ENCODE data around the gene TUBB2A. TPM values are rescaled to one million over a fixed set of nuclear protein-coding genes. Genes with fewer than 3 reads are reported as not detected.

Gene TUBB2A
- total and polyA plus RNA-seq, 2 of the 13 experiments (the other 11 are each of a cell fraction or from before 2014, with no cell fraction given) = 35.3 to 106 TPM

GRCh38 chr6:3119040-3119723 is 38.2 kb downstream of the TUBB2A start (continued):
- TF ChIP-seq, protein P1, sequence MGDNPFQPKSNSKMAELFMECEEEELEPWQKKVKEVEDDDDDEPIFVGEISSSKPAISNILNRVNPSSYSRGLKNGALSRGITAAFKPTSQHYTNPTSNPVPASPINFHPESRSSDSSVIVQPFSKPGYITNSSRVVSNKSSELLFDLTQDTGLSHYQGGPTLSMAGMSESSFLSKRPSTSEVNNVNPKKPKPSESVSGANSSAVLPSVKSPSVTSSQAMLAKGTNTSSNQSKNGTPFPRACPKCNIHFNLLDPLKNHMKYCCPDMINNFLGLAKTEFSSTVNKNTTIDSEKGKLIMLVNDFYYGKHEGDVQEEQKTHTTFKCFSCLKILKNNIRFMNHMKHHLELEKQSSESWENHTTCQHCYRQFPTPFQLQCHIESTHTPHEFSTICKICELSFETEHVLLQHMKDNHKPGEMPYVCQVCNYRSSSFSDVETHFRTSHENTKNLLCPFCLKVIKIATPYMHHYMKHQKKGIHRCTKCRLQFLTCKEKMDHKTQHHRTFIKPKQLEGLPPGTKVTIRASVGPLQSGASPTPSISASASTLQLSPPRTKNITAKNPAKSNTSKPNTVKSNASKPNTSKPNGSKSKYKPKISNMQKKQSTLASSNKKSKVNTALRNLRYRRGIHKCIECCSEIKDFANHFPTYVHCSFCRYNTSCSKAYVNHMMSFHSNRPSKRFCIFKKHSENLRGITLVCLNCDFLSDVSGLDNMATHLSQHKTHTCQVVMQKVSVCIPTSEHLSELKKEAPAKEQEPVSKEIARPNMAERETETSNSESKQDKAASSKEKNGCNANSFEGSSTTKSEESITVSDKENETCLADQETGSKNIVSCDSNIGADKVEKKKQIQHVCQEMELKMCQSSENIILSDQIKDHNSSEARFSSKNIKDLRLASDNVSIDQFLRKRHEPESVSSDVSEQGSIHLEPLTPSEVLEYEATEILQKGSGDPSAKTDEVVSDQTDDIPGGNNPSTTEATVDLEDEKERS (CRISPR knock-in tag; IDR thresholded peaks at IDR 0.05) = no peak
- TF ChIP-seq ZSCAN12 (CRISPR knock-in tag; IDR thresholded peaks at IDR 0.05) (no peak), ADNP (CRISPR knock-in tag; IDR thresholded peaks at IDR 0.05) (no peak), YY1 (IDR thresholded peaks at IDR 0.05; ENCODE audit: insufficient read depth, insufficient replicate concordance, low read depth, low read length) (no peak), MTA1 (CRISPR knock-in tag; IDR thresholded peaks at IDR 0.05; ENCODE audit: borderline replicate concordance) (no peak), ZNF136 (CRISPR knock-in tag; IDR thresholded peaks at IDR 0.05; ENCODE audit: low read depth) (no peak), ZNF251 (CRISPR knock-in tag; IDR thresholded peaks at IDR 0.05) (0 out of 2 replicates have a peak, but pooled peaks have one; percentile 75), ZNF512 (CRISPR knock-in tag; IDR thresholded peaks at IDR 0.05) (no peak), ARHGAP35 (CRISPR knock-in tag; IDR thresholded peaks at IDR 0.05; ENCODE audit: borderline replicate concordance) (no peak), PRPF4 (IDR thresholded peaks at IDR 0.05; ENCODE audit: low read depth, low read length, poor library complexity, severe bottlenecking) (peak; percentile 62), IRF2 (CRISPR knock-in tag; IDR thresholded peaks at IDR 0.05) (no peak), KDM5A (IDR thresholded peaks at IDR 0.05; ENCODE audit: borderline replicate concordance, low read length) (0 out of 2 replicates have a peak, but pooled peaks have one; percentile 33), TCF7 (IDR thresholded peaks at IDR 0.05; ENCODE audit: low read depth) (no peak)
- TF ChIP-seq, protein P2, sequence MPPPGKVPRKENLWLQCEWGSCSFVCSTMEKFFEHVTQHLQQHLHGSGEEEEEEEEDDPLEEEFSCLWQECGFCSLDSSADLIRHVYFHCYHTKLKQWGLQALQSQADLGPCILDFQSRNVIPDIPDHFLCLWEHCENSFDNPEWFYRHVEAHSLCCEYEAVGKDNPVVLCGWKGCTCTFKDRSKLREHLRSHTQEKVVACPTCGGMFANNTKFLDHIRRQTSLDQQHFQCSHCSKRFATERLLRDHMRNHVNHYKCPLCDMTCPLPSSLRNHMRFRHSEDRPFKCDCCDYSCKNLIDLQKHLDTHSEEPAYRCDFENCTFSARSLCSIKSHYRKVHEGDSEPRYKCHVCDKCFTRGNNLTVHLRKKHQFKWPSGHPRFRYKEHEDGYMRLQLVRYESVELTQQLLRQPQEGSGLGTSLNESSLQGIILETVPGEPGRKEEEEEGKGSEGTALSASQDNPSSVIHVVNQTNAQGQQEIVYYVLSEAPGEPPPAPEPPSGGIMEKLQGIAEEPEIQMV (CRISPR knock-in tag; IDR thresholded peaks at IDR 0.05; ENCODE audit: low read depth) = no peak
- TF ChIP-seq, protein P3, sequence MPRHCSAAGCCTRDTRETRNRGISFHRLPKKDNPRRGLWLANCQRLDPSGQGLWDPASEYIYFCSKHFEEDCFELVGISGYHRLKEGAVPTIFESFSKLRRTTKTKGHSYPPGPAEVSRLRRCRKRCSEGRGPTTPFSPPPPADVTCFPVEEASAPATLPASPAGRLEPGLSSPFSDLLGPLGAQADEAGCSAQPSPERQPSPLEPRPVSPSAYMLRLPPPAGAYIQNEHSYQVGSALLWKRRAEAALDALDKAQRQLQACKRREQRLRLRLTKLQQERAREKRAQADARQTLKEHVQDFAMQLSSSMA (CRISPR knock-in tag; IDR thresholded peaks at IDR 0.05) = no peak
- TF ChIP-seq, protein P4, sequence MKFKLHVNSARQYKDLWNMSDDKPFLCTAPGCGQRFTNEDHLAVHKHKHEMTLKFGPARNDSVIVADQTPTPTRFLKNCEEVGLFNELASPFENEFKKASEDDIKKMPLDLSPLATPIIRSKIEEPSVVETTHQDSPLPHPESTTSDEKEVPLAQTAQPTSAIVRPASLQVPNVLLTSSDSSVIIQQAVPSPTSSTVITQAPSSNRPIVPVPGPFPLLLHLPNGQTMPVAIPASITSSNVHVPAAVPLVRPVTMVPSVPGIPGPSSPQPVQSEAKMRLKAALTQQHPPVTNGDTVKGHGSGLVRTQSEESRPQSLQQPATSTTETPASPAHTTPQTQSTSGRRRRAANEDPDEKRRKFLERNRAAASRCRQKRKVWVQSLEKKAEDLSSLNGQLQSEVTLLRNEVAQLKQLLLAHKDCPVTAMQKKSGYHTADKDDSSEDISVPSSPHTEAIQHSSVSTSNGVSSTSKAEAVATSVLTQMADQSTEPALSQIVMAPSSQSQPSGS (CRISPR knock-in tag; IDR thresholded peaks at IDR 0.05) = no peak
- TF ChIP-seq, protein P5, sequence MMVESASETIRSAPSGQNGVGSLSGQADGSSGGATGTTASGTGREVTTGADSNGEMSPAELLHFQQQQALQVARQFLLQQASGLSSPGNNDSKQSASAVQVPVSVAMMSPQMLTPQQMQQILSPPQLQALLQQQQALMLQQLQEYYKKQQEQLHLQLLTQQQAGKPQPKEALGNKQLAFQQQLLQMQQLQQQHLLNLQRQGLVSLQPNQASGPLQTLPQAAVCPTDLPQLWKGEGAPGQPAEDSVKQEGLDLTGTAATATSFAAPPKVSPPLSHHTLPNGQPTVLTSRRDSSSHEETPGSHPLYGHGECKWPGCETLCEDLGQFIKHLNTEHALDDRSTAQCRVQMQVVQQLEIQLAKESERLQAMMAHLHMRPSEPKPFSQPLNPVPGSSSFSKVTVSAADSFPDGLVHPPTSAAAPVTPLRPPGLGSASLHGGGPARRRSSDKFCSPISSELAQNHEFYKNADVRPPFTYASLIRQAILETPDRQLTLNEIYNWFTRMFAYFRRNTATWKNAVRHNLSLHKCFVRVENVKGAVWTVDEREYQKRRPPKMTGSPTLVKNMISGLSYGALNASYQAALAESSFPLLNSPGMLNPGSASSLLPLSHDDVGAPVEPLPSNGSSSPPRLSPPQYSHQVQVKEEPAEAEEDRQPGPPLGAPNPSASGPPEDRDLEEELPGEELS (CRISPR knock-in tag; IDR thresholded peaks at IDR 0.05) = no peak

Measured in HepG2 (cell line).